ENCODE measurements around the gene MIPOL1.

GRCh38 chr14:37587131-37587803 is 389.5 kb downstream of the MIPOL1 start:
- no peak for TF ChIP-seq CTCF (conservative IDR thresholded peaks at IDR 0.05)
- no peak for TF ChIP-seq EZH2 (IDR thresholded peaks at IDR 0.05; ENCODE audit: low read depth)
